HepG2 (cell line): ENCODE measurements around the gene PIP5KL1. TPM values are rescaled to one million over a fixed set of nuclear protein-coding genes. Genes with fewer than 3 reads are reported as not detected.

Experiments
- FIP1L1 ChIP-seq: fragments of 200-400 bp; formaldehyde crosslinking; IDR thresholded peaks from 2 replicates; pipeline ENCODE4 v1.6.1; 2018; ENCODE audit warnings: low read depth, mild to moderate bottlenecking, low read length, moderate library complexity, borderline replicate concordance; ENCODE audit not compliant: insufficient read depth
- LBX2 ChIP-seq: sonication (generic); formaldehyde crosslinking; IDR thresholded peaks from 2 replicates; pipeline ENCODE4 v1.5.0; 2020; ENCODE audit warnings: missing genetic modification reagents, mild to moderate bottlenecking, borderline replicate concordance
- PBX3 ChIP-seq: sonication (generic); formaldehyde crosslinking; IDR thresholded peaks from 2 replicates; pipeline ENCODE4 v1.8.1; 2023; ENCODE audit warnings: missing genetic modification reagents, inconsistent platforms, borderline replicate concordance
- RAD51 ChIP-seq: fragments of 450-650 bp; IDR thresholded peaks from 2 replicates; pipeline ENCODE4 v1.6.1; 2016; ENCODE audit warnings: borderline replicate concordance
- REL ChIP-seq: sonication (generic); formaldehyde crosslinking; conservative IDR thresholded peaks from 2 replicates; pipeline ENCODE4 v1.8.0; 2022; ENCODE audit warnings: mild to moderate bottlenecking, missing genetic modification reagents, moderate library complexity
- STAT6 ChIP-seq: sonication (generic); formaldehyde crosslinking; IDR thresholded peaks from 2 replicates; pipeline ENCODE4 v1.4.0; 2020; ENCODE audit warnings: missing genetic modification reagents, mild to moderate bottlenecking, borderline replicate concordance
- U2AF1 ChIP-seq: fragments of 200-400 bp; formaldehyde crosslinking; optimal IDR thresholded peaks from 2 replicates; pipeline ENCODE3; 2017; ENCODE audit warnings: mild to moderate bottlenecking, low read depth, low read length
- ZNF280B ChIP-seq: sonication (generic); formaldehyde crosslinking; IDR thresholded peaks from 2 replicates; pipeline ENCODE4 v1.5.0; 2020; ENCODE audit warnings: missing genetic modification reagents, mild to moderate bottlenecking, borderline replicate concordance
- ZNF407 ChIP-seq: sonication (generic); formaldehyde crosslinking; IDR thresholded peaks from one replicate; pipeline ENCODE4 v1.5.1; 2020; ENCODE audit warnings: mild to moderate bottlenecking, missing genetic modification reagents; ENCODE audit errors: not compliant biosample characterization
- ZNF556 ChIP-seq: sonication (generic); formaldehyde crosslinking; IDR thresholded peaks from 2 replicates; pipeline ENCODE4 v1.4.0; 2020; ENCODE audit warnings: mild to moderate bottlenecking, missing genetic modification reagents, borderline replicate concordance
- ZNF567 ChIP-seq: sonication (generic); formaldehyde crosslinking; IDR thresholded peaks from 2 replicates; pipeline ENCODE4 v1.8.1; 2023; ENCODE audit warnings: mild to moderate bottlenecking, missing genetic modification reagents, borderline replicate concordance
- ZNF737 ChIP-seq: sonication (generic); formaldehyde crosslinking; IDR thresholded peaks from 2 replicates; pipeline ENCODE4 v1.5.0; 2020; ENCODE audit warnings: missing genetic modification reagents, mild to moderate bottlenecking, borderline replicate concordance
- polyA plus RNA-seq, 8 experiments: library from polyadenylated mRNA; depleted of rRNA in 3 of 8; stranded (reverse) in 7 of 8; unstranded in 1 of 8; fragments of >200 nt; fragmentation: Illumina TruSeq in 4 of 8; extraction: Trizol in 4 of 8; gene quantifications; 2 replicates each; pipeline versions ENCODE4 v1.2.1 to v1.2.3, GENCODE V29; 2011 to 2016; ENCODE audit warnings: low read depth in 4 of 8, missing spikeins in 1 of 8, mixed read lengths in 1 of 8; ENCODE audit not compliant: insufficient read depth in 1 of 8
- total RNA-seq, 5 experiments: library from RNA; depleted of rRNA; stranded (reverse); fragments of >200 nt; fragmentation: Illumina TruSeq; extraction: Trizol; gene quantifications; 2 replicates each; pipeline ENCODE4 v1.2.3, GENCODE V29; 2016; ENCODE audit warnings: low read depth in 1 of 5

The PIP5KL1 gene
- total and polyA plus RNA-seq, 2 of the 13 experiments (the other 11 are each of a cell fraction or from before 2014, with no cell fraction given) = 0.20 to 0.49 TPM

GRCh38 chr9:127921557-127922120 is 8.9 kb downstream of the PIP5KL1 start (continued):
- TF ChIP-seq ZNF407 (CRISPR knock-in tag) = no peak
- no peak for TF ChIP-seq LBX2 (CRISPR knock-in tag)
- TF ChIP-seq ZNF737 (CRISPR knock-in tag) = no peak
- no peak for TF ChIP-seq STAT6 (CRISPR knock-in tag)
- no peak for TF ChIP-seq RAD51
- no peak for TF ChIP-seq U2AF1
- 0 out of 2 replicates have a peak, but pooled peaks have one; percentile 67 for TF ChIP-seq ZNF280B (CRISPR knock-in tag)
- TF ChIP-seq REL = no peak
- no peak for TF ChIP-seq FIP1L1
- no peak; the same call in 1 of the 2 replicates for TF ChIP-seq ZNF567 (CRISPR knock-in tag)
- no peak for TF ChIP-seq ZNF556 (CRISPR knock-in tag)
- no peak for TF ChIP-seq PBX3 (CRISPR knock-in tag)
